Measurements from ENCODE around the gene CAB39L. TPM values are rescaled to one million over a fixed set of nuclear protein-coding genes. Genes with fewer than 3 reads are reported as not detected.
"Not testable (repeated sequence)": the region's sequence is repeated elsewhere in the genome, so short reads cannot be mapped to it uniquely, and the experiment has no call there.

Gene CAB39L
- total RNA-seq, 2 donors from 2014 or later = 3.4 to 5.9 TPM

GRCh38 chr13:49303533-49304252 is 140.2 kb downstream of the CAB39L start:
- Mint-ChIP-seq H3K27ac (no peak overlapping the region), H3K4me3 (no peak overlapping the region), H3K4me1 (peaks cover 21% of the 10 kb centered on the region)

GRCh38 chr13:49302817-49303216 is 141.0 kb downstream of the CAB39L start:
- no peak for DNase-seq
- H3K4me1 Mint-ChIP-seq = peaks cover 21% of the 10 kb centered on the region
- no peak overlapping the region for H3K4me3 Mint-ChIP-seq
- H3K27ac Mint-ChIP-seq = peak overlapping the region; percentile 84
- H3K36me3 Mint-ChIP-seq (ENCODE audit: low read depth) = peaks cover 2% of the 10 kb centered on the region
- H3K27me3 Mint-ChIP-seq = no peaks in the 10 kb centered on the region
- ATAC-seq = no peak
- H3K9me3 ChIP-seq (ENCODE audit: control insufficient read depth, low read length, poor library complexity, severe bottlenecking) = no peaks in the 10 kb centered on the region

More at GRCh38 chr13:49303533-49304252, 140.2 kb downstream of the CAB39L start:
- ATAC-seq (no peak), DNase-seq (no peak)
- H3K9me3 ChIP-seq (ENCODE audit: control insufficient read depth, low read length, poor library complexity, severe bottlenecking) = no peaks in the 10 kb centered on the region
- no peaks in the 10 kb centered on the region for H3K27me3 Mint-ChIP-seq
- peaks cover 2% of the 10 kb centered on the region for H3K36me3 Mint-ChIP-seq (ENCODE audit: low read depth)

GRCh38 chr13:49302222-49302621 is 141.6 kb downstream of the CAB39L start:
- no peak for DNase-seq
- H3K9me3 ChIP-seq (ENCODE audit: control insufficient read depth, low read length, poor library complexity, severe bottlenecking) = no peaks in the 10 kb centered on the region
- Mint-ChIP-seq H3K4me3 (peak overlapping the region; percentile 21), H3K27ac (peak overlapping the region; percentile 84), H3K27me3 (no peaks in the 10 kb centered on the region), H3K36me3 (ENCODE audit: low read depth) (peaks cover 2% of the 10 kb centered on the region), H3K4me1 (peaks cover 21% of the 10 kb centered on the region)
- ATAC-seq = no peak

- ATAC-seq (peak; percentile 98), DNase-seq (peak; percentile 24 to 37 (median 29))
- H3K36me3 Mint-ChIP-seq (ENCODE audit: low read depth) = peaks cover 2% of the 10 kb centered on the region
- no peaks in the 10 kb centered on the region for H3K9me3 ChIP-seq (ENCODE audit: control insufficient read depth, low read length, poor library complexity, severe bottlenecking)
- peak overlapping the region; percentile 68 for H3K27ac Mint-ChIP-seq
- peaks cover 21% of the 10 kb centered on the region for H3K4me1 Mint-ChIP-seq
- peak overlapping the region; percentile 98 for H3K4me3 Mint-ChIP-seq
- H3K27me3 Mint-ChIP-seq = no peaks in the 10 kb centered on the region
Measured at GRCh38 chr13:49300739-49301589, 142.9 kb downstream of the CAB39L start.

- no peak overlapping the region for H3K4me3 Mint-ChIP-seq
- H3K27ac Mint-ChIP-seq = peak overlapping the region; percentile 68
- peaks cover 2% of the 10 kb centered on the region for H3K36me3 Mint-ChIP-seq (ENCODE audit: low read depth)
- ATAC-seq (no peak), DNase-seq (no peak)
- H3K9me3 ChIP-seq (ENCODE audit: control insufficient read depth, low read length, poor library complexity, severe bottlenecking) = no peaks in the 10 kb centered on the region
- H3K27me3 Mint-ChIP-seq = no peaks in the 10 kb centered on the region
- H3K4me1 Mint-ChIP-seq = peaks cover 21% of the 10 kb centered on the region
Measured at GRCh38 chr13:49300276-49300675, 143.6 kb downstream of the CAB39L start.

- ATAC-seq (no peak), DNase-seq (no peak)
- no peak overlapping the region for H3K4me3 Mint-ChIP-seq
- peaks cover 2% of the 10 kb centered on the region for H3K36me3 Mint-ChIP-seq (ENCODE audit: low read depth)
- H3K4me1 Mint-ChIP-seq = peaks cover 21% of the 10 kb centered on the region
- H3K9me3 ChIP-seq (ENCODE audit: control insufficient read depth, low read length, poor library complexity, severe bottlenecking) = no peaks in the 10 kb centered on the region
- H3K27me3 Mint-ChIP-seq = no peaks in the 10 kb centered on the region
- H3K27ac Mint-ChIP-seq = peak overlapping the region; percentile 2
Measured at GRCh38 chr13:49298903-49299605, 144.8 kb downstream of the CAB39L start.

- Mint-ChIP-seq H3K4me1 (peaks cover 21% of the 10 kb centered on the region), H3K27ac (peak overlapping the region; percentile 2), H3K27me3 (no peaks in the 10 kb centered on the region), H3K4me3 (no peak overlapping the region), H3K36me3 (ENCODE audit: low read depth) (peaks cover 2% of the 10 kb centered on the region)
- DNase-seq (no peak), ATAC-seq (no peak)
- H3K9me3 ChIP-seq (ENCODE audit: control insufficient read depth, low read length, poor library complexity, severe bottlenecking) = no peaks in the 10 kb centered on the region
Measured at GRCh38 chr13:49298416-49298815, 145.4 kb downstream of the CAB39L start.

GRCh38 chr13:49297338-49297737 is 146.5 kb downstream of the CAB39L start:
- no peaks in the 10 kb centered on the region for H3K9me3 ChIP-seq (ENCODE audit: control insufficient read depth, low read length, poor library complexity, severe bottlenecking)
- Mint-ChIP-seq H3K4me1 (peaks cover 15% of the 10 kb centered on the region), H3K4me3 (no peak overlapping the region), H3K27ac (no peak overlapping the region), H3K36me3 (ENCODE audit: low read depth) (peaks cover 2% of the 10 kb centered on the region), H3K27me3 (no peaks in the 10 kb centered on the region)
- no peak for DNase-seq
- ATAC-seq = no peak

GRCh38 chr13:49296659-49297058 is 147.2 kb downstream of the CAB39L start:
- H3K4me1 Mint-ChIP-seq = peaks cover 9% of the 10 kb centered on the region
- ATAC-seq = no peak
- no peaks in the 10 kb centered on the region for H3K27me3 Mint-ChIP-seq
- no peak overlapping the region for H3K4me3 Mint-ChIP-seq
- DNase-seq = no peak
- H3K27ac Mint-ChIP-seq = no peak overlapping the region
- H3K36me3 Mint-ChIP-seq (ENCODE audit: low read depth) = peaks cover 2% of the 10 kb centered on the region
- no peaks in the 10 kb centered on the region for H3K9me3 ChIP-seq (ENCODE audit: control insufficient read depth, low read length, poor library complexity, severe bottlenecking)

- Mint-ChIP-seq H3K36me3 (ENCODE audit: low read depth) (no peaks in the 10 kb centered on the region), H3K27me3 (no peaks in the 10 kb centered on the region), H3K27ac (no peak overlapping the region), H3K4me1 (peaks cover 4% of the 10 kb centered on the region), H3K4me3 (no peak overlapping the region)
- no peak for ATAC-seq
- H3K9me3 ChIP-seq (ENCODE audit: control insufficient read depth, low read length, poor library complexity, severe bottlenecking) = no peaks in the 10 kb centered on the region
- no peak for DNase-seq
Measured at GRCh38 chr13:49295244-49295643, 148.6 kb downstream of the CAB39L start.

GRCh38 chr13:49294723-49295122 is 149.1 kb downstream of the CAB39L start:
- H3K36me3 Mint-ChIP-seq (ENCODE audit: low read depth); ATAC-seq; H3K27me3 Mint-ChIP-seq; DNase-seq; H3K27ac Mint-ChIP-seq; H3K4me3 Mint-ChIP-seq; H3K9me3 ChIP-seq (ENCODE audit: control insufficient read depth, low read length, poor library complexity, severe bottlenecking); H3K4me1 Mint-ChIP-seq: not testable (repeated sequence)

- DNase-seq = no peak
- no peaks in the 10 kb centered on the region for H3K36me3 Mint-ChIP-seq (ENCODE audit: low read depth)
Measured at GRCh38 chr13:49292742-49293486, 150.9 kb downstream of the CAB39L start.

More at GRCh38 chr13:49292742-49293486, 150.9 kb downstream of the CAB39L start:
- H3K4me1 Mint-ChIP-seq = peaks cover 4% of the 10 kb centered on the region
- H3K9me3 ChIP-seq (ENCODE audit: control insufficient read depth, low read length, poor library complexity, severe bottlenecking) = no peaks in the 10 kb centered on the region
- H3K4me3 Mint-ChIP-seq = no peak overlapping the region
- H3K27me3 Mint-ChIP-seq = no peaks in the 10 kb centered on the region
- peak; percentile 8 for ATAC-seq
- H3K27ac Mint-ChIP-seq = peak overlapping the region; percentile 59

All from T-helper 17 cell (primary cell).